Measurements from ENCODE around the gene CMTM1. TPM values are rescaled to one million over a fixed set of nuclear protein-coding genes. Genes with fewer than 3 reads are reported as not detected.
A peak's percentile ranks its signal among the peaks of the same experiment; 100 is the strongest.

The CMTM1 gene
- total RNA-seq, 1 donor from 2014 or later: 8.1 TPM

DNA sequence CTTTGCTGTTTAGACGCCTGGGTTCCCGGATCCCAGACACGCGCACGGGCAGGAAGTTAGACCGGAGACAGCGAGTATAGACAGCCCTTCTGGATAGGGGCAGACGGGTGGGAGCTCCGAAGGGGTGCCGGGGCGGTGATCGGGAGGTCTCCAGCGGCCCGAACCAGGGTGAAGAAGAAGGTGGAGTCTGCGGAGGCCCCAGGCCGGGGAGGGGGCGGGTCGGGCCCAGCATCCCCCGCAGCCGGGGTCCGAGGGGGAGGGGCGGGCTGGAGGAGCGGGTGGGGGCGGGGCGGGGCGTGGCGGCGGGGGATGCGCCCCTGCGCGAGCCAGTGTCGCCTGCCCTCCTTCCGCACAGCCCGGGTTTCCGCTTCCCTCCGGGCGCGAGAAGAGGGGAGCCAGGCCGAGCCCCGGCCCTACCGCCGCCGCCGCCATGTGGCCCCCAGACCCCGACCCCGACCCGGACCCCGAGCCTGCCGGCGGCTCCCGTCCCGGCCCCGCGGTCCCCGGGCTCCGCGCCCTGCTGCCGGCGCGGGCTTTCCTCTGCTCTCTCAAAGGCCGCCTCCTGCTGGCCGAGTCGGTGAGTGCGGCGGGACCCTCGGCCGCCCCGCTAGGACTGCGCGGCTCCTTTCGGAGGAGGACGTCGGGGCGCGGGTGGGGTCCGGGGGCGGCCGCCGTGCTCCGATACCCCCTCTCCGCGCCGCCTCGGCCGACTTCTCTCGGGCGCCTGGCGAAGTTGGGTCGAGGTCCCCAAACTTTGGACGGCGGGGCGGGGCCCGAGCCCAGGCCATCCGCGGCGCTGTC lies 38.3 kb downstream of the CMTM1 start, which contains the start of gene CMTM3:
Gene CMTM3, plus strand, starts transcription at position 329 of the 801 bp plus-strand sequence. Its CDS starts 102 bp downstream, at position 431.
- H3K36me3 ChIP-seq: peaks cover 8% of the 10 kb centered on the region
- peak within 1 kb of the TSS; percentile 89 for H3K27ac ChIP-seq
- peak; percentile 79 for DNase-seq
- no peaks in the 10 kb centered on the region for H3K27me3 ChIP-seq (ENCODE audit: low read depth)
- peak; percentile 73 to 76 for ATAC-seq
- intact Hi-C loops (cut with DNase I): no loop called here
- no peaks in the 10 kb centered on the region for H3K9me3 ChIP-seq
- peaks cover 33% of the 10 kb centered on the region for H3K4me1 ChIP-seq
- H3K4me3 ChIP-seq: peak within 1 kb of the TSS; percentile 74
- TF ChIP-seq, protein P1, sequence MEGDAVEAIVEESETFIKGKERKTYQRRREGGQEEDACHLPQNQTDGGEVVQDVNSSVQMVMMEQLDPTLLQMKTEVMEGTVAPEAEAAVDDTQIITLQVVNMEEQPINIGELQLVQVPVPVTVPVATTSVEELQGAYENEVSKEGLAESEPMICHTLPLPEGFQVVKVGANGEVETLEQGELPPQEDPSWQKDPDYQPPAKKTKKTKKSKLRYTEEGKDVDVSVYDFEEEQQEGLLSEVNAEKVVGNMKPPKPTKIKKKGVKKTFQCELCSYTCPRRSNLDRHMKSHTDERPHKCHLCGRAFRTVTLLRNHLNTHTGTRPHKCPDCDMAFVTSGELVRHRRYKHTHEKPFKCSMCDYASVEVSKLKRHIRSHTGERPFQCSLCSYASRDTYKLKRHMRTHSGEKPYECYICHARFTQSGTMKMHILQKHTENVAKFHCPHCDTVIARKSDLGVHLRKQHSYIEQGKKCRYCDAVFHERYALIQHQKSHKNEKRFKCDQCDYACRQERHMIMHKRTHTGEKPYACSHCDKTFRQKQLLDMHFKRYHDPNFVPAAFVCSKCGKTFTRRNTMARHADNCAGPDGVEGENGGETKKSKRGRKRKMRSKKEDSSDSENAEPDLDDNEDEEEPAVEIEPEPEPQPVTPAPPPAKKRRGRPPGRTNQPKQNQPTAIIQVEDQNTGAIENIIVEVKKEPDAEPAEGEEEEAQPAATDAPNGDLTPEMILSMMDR (IDR thresholded peaks at IDR 0.05): peak; percentile 68

DNA sequence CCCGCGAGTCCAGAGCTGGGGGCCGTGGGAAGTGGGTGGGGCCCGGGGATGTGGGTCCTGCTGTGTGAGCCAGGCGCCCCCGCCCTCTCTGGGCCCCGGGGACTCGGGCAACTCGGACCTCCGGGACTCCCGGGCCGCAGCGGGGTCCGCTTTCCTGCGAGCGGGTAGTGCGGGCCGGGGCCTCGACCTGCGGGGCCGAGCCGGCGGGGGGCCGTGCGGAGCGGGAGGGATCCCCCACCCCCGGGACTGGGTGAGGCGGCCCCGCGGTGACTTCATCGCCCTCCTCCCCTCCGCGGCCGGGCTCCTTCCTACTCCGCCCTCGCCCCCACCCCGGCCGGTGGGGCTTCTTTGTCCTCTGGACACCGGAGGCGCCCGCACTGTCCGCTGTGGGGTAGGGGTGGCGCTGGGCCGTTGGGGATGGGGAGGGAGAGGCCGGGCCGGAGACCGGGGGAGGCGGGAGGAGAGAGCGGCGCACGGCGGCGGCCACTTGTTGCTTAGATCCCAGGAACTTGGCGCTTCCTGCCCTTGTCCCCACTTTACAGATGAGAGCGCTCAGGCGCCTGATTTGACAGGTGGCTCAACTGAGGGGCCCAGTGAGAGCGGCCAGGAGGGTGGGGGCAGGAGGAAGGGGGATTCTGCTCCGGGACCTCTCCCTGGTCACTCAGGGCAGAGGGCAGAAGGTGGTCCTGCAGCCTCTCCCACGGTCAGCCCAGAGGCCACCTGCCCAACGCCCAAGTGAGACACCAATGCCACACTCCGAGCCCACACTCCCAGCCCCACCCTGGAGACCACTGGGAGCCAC lies 39.1 kb downstream of the CMTM1 start:
- H3K9me3 ChIP-seq: no peaks in the 10 kb centered on the region
- peak overlapping the region; percentile 89 for H3K27ac ChIP-seq
- intact Hi-C loops (cut with DNase I): no loop called here
- H3K36me3 ChIP-seq: peaks cover 16% of the 10 kb centered on the region
- TF ChIP-seq, protein P1 (IDR thresholded peaks at IDR 0.05): no peak
- DNase-seq: peak; percentile 69
- H3K4me3 ChIP-seq: peak overlapping the region; percentile 74
- ATAC-seq: peak; percentile 59 to 63
- H3K27me3 ChIP-seq (ENCODE audit: low read depth): no peaks in the 10 kb centered on the region
- H3K4me1 ChIP-seq: peaks cover 33% of the 10 kb centered on the region

DNA sequence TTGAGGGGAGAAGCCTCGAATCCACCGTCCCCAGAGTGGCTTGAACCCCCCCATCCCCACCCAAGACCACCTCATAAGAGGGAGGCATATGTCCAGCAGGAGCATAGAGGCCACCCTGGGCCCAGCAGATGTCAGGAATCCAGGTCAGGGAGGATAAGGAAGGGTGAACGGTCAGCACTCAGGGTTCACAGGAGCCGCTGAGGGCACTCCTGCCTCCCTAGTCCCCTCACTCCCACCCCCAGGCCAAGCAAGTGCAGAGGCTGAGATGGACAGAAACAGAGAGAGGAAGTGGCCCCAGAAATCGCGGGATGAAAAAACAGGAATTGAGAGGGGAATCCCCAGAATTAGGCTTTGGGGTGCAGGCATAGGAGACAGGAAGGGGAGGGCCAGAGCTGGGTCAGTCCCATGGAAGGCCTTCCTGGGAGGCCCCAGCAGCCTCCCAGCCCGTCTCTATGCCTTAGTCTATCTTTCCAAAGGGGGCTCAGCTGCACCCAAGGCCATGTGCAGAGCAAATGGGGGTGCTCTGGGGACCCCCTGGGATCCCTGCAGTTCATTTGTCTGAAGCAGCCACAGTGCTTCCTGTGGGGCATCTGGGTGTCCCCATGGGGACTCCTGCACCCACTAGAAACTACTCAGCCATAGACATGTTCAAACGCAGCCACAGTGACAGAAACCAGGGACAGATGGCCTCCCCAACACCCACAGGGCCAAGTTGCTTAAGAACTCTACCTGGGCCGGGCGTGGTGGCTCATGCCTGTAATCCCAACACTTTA lies 39.9 kb downstream of the CMTM1 start:
- Histone ChIP-seq H3K9me3 (no peaks in the 10 kb centered on the region), H3K27me3 (ENCODE audit: low read depth) (no peaks in the 10 kb centered on the region), H3K27ac (peak overlapping the region; percentile 89), H3K4me1 (peaks cover 33% of the 10 kb centered on the region), H3K4me3 (peak overlapping the region; percentile 74), H3K36me3 (peaks cover 24% of the 10 kb centered on the region)
- intact Hi-C loops (cut with DNase I): no loop called here
- DNase-seq (no peak), ATAC-seq (no peak)
- TF ChIP-seq, protein P1 (IDR thresholded peaks at IDR 0.05): no peak

DNA sequence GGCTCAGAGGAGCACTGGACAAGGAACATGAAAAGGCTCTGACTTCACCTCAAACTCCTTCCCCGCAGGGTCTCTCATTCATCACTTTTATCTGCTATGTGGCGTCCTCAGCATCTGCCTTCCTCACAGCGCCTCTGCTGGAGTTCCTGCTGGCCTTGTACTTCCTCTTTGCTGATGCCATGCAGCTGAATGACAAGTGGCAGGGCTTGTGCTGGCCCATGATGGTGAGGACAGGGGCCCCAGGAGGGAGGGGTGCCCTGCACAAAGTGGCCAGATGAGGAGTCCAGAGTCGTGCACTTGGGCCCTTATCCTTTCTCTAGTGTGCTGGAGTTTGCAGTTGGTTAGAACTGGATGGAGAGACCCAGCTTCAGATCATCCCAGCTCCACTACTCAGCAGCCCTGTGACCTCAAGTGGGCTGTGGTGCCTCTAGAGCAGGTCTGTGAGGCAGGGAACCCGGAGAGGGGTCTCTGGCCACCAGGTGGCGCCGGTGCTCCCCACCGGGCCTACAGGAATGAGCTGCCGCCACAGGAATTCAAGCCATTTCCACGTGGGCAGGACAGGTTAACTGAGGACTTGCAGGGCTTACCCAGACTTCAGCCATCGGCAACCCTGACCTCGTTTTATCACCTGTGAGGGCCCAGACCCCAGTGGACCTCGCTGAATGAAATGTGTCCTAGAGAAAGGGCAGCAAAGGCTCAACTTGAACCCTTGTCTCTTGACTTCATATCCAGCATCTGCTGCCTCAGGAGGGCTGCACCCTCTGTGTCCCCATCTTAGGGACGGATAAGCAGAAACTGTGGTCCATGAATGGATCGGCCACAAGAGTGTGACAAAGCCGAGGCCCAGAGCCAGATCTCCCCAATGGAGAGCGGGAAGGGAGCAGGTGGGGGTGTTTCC lies 42.3 kb downstream of the CMTM1 start:
- Histone ChIP-seq H3K27ac (no peak overlapping the region), H3K27me3 (ENCODE audit: low read depth) (no peaks in the 10 kb centered on the region), H3K36me3 (peaks cover 48% of the 10 kb centered on the region), H3K4me3 (no peak overlapping the region), H3K4me1 (peaks cover 30% of the 10 kb centered on the region), H3K9me3 (no peaks in the 10 kb centered on the region)
- ATAC-seq (peak; percentile 75 to 79), DNase-seq (peak; percentile 93)
- intact Hi-C loops (cut with DNase I): no loop called here
- TF ChIP-seq, protein P1 (IDR thresholded peaks at IDR 0.05): peak; percentile 89

Data from lower lobe of right lung (tissue), 2 donors.